OCI-LY1 (cell line): ENCODE results near the gene MMP24OS.

Experiments used
- H2AFZ ChIP-seq: fragments of 200-600 bp; sonication (generic), shearing (Covaris generic); 2 replicates; pipeline ENCODE4 v1.6.0; 2014; ENCODE audit warnings: antibody characterized with exemption, mild to moderate bottlenecking, low read length
- H3F3A ChIP-seq: fragments of 200-600 bp; sonication (generic), shearing (Covaris generic); 2 replicates; pipeline ENCODE4 v1.6.0; 2014; ENCODE audit warnings: mild to moderate bottlenecking, antibody characterized with exemption, low read length, moderate library complexity; ENCODE audit not compliant: insufficient read depth
- H3K27ac ChIP-seq: fragments of 200-600 bp; sonication (generic); 2 replicates; pipeline ENCODE4 v1.5.1; 2014; ENCODE audit warnings: low read length, mixed run types, mild to moderate bottlenecking, low read depth; ENCODE audit not compliant: poor library complexity, severe bottlenecking
- H3K27me3 ChIP-seq: fragments of 200-600 bp; sonication (generic); 2 replicates; pipeline ENCODE4 v1.6.0; 2014; ENCODE audit warnings: antibody characterized with exemption, mild to moderate bottlenecking, low read length, moderate library complexity; ENCODE audit not compliant: insufficient read depth
- H3K36me3 ChIP-seq: fragments of 200-600 bp; sonication (generic); 2 replicates; pipeline ENCODE4 v1.6.1; 2014; ENCODE audit warnings: mild to moderate bottlenecking, antibody characterized with exemption, low read length, moderate library complexity, mixed read lengths; ENCODE audit not compliant: insufficient read depth
- H3K4me1 ChIP-seq: fragments of 200-600 bp; sonication (generic); 2 replicates; pipeline ENCODE4 v1.5.1; 2014; ENCODE audit warnings: mild to moderate bottlenecking, low read length, moderate library complexity; ENCODE audit not compliant: insufficient read depth, severe bottlenecking
- H3K4me2 ChIP-seq: fragments of 200-600 bp; sonication (generic), shearing (Covaris generic); 2 replicates; pipeline ENCODE4 v1.6.1; 2014; ENCODE audit warnings: low read length
- H3K4me3 ChIP-seq: fragments of 200-600 bp; sonication (generic); 2 replicates; pipeline ENCODE4 v1.5.1; 2014; ENCODE audit warnings: low read length, low read depth, mild to moderate bottlenecking, mixed read lengths; ENCODE audit not compliant: poor library complexity, severe bottlenecking
- H3K79me2 ChIP-seq: fragments of 200-600 bp; shearing (Covaris generic); 2 replicates; pipeline ENCODE4 v1.6.1; 2016; ENCODE audit warnings: mixed run types, low read length, mixed read lengths; ENCODE audit not compliant: insufficient read depth
- H3K9ac ChIP-seq: fragments of 200-600 bp; sonication (generic), shearing (Covaris generic); 2 replicates; pipeline ENCODE4 v1.6.1; 2014; ENCODE audit warnings: mild to moderate bottlenecking, low read length, mixed read lengths
- H3K9me2 ChIP-seq: fragments of 200-600 bp; sonication (generic), shearing (Covaris generic); 2 replicates; pipeline ENCODE4 v1.6.1; 2014; ENCODE audit warnings: low read depth, mild to moderate bottlenecking, low read length, mixed read lengths
- H3K9me3 ChIP-seq: fragments of 200-600 bp; shearing (Covaris generic); 2 replicates; pipeline ENCODE4 v1.6.1; 2014; ENCODE audit warnings: low read length, mixed read lengths
- H4K20me1 ChIP-seq: fragments of 200-600 bp; sonication (generic), shearing (Covaris generic); 2 replicates; pipeline ENCODE4 v1.6.0; 2016; ENCODE audit warnings: mild to moderate bottlenecking, low read length; ENCODE audit not compliant: insufficient read depth
- EZH2 ChIP-seq: fragments of 200-600 bp; sonication (generic), shearing (Covaris generic); IDR thresholded peaks from 2 replicates; pipeline ENCODE4 v1.8.0; 2017; ENCODE audit warnings: borderline replicate concordance, mixed run types, mild to moderate bottlenecking, antibody characterized with exemption, low read length, moderate library complexity, mixed read lengths
- TF ChIP-seq, protein P1 (sequence below): fragments of 200-600 bp; sonication (generic), shearing (Covaris generic); IDR thresholded peaks from 2 replicates; pipeline ENCODE4 v1.5.1; 2017; ENCODE audit warnings: mild to moderate bottlenecking, antibody characterized with exemption, low read length, moderate library complexity, mixed read lengths

Gene MMP24OS

DNA sequence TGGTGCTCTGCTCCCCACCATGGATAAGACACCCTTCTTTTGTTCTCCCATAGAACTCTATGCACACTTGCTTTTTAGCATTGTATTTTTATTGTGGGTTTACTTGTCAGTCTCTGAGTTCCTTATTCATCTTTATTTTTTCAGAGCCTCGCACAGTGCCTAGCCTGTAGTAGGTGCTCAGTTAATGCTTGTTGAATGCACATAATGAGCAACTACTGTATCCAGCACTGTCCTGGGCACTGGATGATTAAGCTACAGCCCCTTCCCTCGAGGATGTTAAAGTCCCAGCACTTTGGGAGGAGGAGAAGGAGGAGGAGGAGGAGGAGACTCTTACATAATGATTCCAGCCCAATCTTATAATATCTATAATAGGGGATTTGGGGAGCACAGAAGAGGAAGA, 34.6 kb downstream of the MMP24OS start:
- TF ChIP-seq, protein P1, sequence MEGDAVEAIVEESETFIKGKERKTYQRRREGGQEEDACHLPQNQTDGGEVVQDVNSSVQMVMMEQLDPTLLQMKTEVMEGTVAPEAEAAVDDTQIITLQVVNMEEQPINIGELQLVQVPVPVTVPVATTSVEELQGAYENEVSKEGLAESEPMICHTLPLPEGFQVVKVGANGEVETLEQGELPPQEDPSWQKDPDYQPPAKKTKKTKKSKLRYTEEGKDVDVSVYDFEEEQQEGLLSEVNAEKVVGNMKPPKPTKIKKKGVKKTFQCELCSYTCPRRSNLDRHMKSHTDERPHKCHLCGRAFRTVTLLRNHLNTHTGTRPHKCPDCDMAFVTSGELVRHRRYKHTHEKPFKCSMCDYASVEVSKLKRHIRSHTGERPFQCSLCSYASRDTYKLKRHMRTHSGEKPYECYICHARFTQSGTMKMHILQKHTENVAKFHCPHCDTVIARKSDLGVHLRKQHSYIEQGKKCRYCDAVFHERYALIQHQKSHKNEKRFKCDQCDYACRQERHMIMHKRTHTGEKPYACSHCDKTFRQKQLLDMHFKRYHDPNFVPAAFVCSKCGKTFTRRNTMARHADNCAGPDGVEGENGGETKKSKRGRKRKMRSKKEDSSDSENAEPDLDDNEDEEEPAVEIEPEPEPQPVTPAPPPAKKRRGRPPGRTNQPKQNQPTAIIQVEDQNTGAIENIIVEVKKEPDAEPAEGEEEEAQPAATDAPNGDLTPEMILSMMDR: no peak
- no peak for TF ChIP-seq EZH2
- Histone ChIP-seq H3K9me3 (no peaks in the 10 kb centered on the region), H3K27ac (no peak overlapping the region), H3K4me3 (no peak overlapping the region), H3K27me3 (0 out of 2 replicates have a peak, but pooled peaks cover 3% of the 10 kb centered on the region), H3K36me3 (no peaks in the 10 kb centered on the region), H4K20me1 (no peaks in the 10 kb centered on the region), H3K9ac (no peak overlapping the region), H3K4me1 (no peaks in the 10 kb centered on the region), H3K79me2 (no peaks in the 10 kb centered on the region), H3K9me2 (no peaks in the 10 kb centered on the region), H2AFZ (no peak overlapping the region), H3F3A (no peaks in the 10 kb centered on the region), H3K4me2 (no peak overlapping the region)

DNA sequence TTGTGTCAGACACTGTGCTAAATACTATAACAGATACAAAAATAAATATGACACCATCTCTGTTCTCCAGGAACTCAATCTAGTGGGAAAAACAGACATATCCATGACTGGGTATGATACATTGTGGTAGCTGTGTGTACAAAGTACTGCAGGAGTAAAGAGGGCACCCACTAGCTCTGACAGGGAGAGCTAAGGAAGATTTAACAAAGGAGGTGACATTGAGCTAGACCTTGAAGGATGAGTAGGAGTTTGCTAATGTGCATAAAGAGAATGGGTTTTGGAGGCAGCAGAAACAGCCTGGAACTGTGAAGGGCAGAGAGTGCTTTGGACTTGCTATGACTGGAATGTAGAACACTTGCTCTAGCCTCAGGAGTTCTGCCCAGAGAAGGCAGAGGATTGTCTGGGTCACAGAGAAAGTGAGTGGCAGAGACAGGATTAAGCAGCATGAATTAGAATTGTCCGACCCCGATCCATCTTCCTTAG, 37.1 kb downstream of the MMP24OS start:
- no peak for TF ChIP-seq EZH2
- TF ChIP-seq, protein P1: no peak
- H4K20me1 ChIP-seq: no peaks in the 10 kb centered on the region
- H3K9me2 ChIP-seq: no peaks in the 10 kb centered on the region
- no peaks in the 10 kb centered on the region for H3K79me2 ChIP-seq
- H3K27ac ChIP-seq: no peak overlapping the region
- H3K9ac ChIP-seq: no peak overlapping the region
- no peaks in the 10 kb centered on the region for H3K9me3 ChIP-seq
- no peaks in the 10 kb centered on the region for H3K36me3 ChIP-seq
- no peaks in the 10 kb centered on the region for H3K4me1 ChIP-seq
- no peak overlapping the region for H3K4me2 ChIP-seq
- no peak overlapping the region for H2AFZ ChIP-seq
- no peak overlapping the region for H3K4me3 ChIP-seq
- 0 out of 2 replicates have a peak, but pooled peaks cover 3% of the 10 kb centered on the region for H3K27me3 ChIP-seq
- no peaks in the 10 kb centered on the region for H3F3A ChIP-seq

DNA sequence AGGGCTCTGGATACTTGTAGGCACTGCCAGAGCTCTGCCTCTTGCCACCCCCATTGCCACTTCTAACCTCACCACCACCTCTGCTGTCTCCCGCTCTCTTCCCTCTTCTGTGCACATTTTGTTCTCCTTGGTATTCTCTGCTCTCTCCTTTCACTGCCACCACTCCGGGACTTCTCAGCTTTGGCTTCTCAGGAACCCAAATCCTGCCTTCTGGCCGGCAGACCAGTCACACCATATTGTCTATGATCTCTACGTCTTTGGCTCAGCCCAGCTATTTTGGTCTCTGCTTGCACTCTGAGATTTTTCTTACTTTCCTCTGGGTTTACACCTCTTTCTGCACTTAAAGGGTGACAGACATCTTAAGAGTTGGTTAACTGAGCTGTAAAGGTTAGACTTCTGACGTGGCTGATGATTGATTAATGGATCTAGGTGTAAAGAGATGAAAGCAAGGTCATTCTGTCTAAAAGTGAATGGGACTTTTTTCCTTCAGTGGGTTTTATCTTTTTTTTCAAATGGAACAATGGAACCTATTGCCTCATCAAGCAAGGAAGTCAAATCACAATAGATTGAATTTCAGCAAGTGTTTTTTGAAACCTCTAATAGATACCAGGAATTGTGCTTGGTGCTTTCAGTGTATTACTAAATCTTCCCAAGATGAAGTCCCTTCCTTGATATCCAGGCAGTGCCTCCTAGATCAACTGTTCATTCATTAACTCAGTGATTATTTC, 37.7 kb downstream of the MMP24OS start:
- Histone ChIP-seq H3F3A (no peaks in the 10 kb centered on the region), H3K27me3 (0 out of 2 replicates have a peak, but pooled peaks cover 3% of the 10 kb centered on the region), H2AFZ (no peak overlapping the region), H3K9me2 (no peaks in the 10 kb centered on the region), H3K4me2 (no peak overlapping the region), H3K79me2 (no peaks in the 10 kb centered on the region), H3K9me3 (no peaks in the 10 kb centered on the region), H3K9ac (no peak overlapping the region), H4K20me1 (no peaks in the 10 kb centered on the region), H3K36me3 (no peaks in the 10 kb centered on the region), H3K4me1 (no peaks in the 10 kb centered on the region), H3K4me3 (no peak overlapping the region), H3K27ac (no peak overlapping the region)
- no peak for TF ChIP-seq EZH2
- TF ChIP-seq, protein P1: no peak
